HepG2 (cell line): ENCODE data around the gene CRISPLD2.

Experiments used
- CEBPB ChIP-seq: IDR thresholded peaks from 2 replicates; pipeline ENCODE4 v1.6.1; 2011; ENCODE audit warnings: low read depth, low read length, improper control_type of control experiment, borderline replicate concordance
- NFE2L2 ChIP-seq: fragments of 150-350 bp; IDR thresholded peaks from 2 replicates; pipeline ENCODE4 v1.6.1; 2014; ENCODE audit warnings: low read length
- PLRG1 ChIP-seq: fragments of 450-650 bp; conservative IDR thresholded peaks from 2 replicates; pipeline ENCODE4 v1.6.1; 2016
- POLR2A ChIP-seq, 2 experiments: IDR thresholded peaks; 2 replicates each; pipeline ENCODE4 v1.6.1; 2011; ENCODE audit warnings: low read depth in 2 of 2, low read length in 2 of 2, mild to moderate bottlenecking in 1 of 2, moderate library complexity in 1 of 2; ENCODE audit not compliant: insufficient read depth in 1 of 2
- POLR2AphosphoS5 ChIP-seq: IDR thresholded peaks from 2 replicates; pipeline ENCODE4 v1.6.1; 2012; ENCODE audit warnings: low read depth, low read length
- TF ChIP-seq, protein P1 (sequence below): sonication (generic); formaldehyde crosslinking; IDR thresholded peaks from 2 replicates; pipeline ENCODE4 v1.4.0; 2020; ENCODE audit warnings: missing genetic modification reagents
- TF ChIP-seq, protein P2 (sequence below): sonication (generic); formaldehyde crosslinking; IDR thresholded peaks from 2 replicates; pipeline ENCODE4 v1.8.0; 2022; ENCODE audit warnings: mild to moderate bottlenecking, missing genetic modification reagents, borderline replicate concordance
- TF ChIP-seq, protein P3 (sequence below): sonication (generic); formaldehyde crosslinking; IDR thresholded peaks from 2 replicates; pipeline ENCODE4 v1.8.0; 2022; ENCODE audit warnings: mild to moderate bottlenecking, missing genetic modification reagents; ENCODE audit not compliant: insufficient replicate concordance

DNA sequence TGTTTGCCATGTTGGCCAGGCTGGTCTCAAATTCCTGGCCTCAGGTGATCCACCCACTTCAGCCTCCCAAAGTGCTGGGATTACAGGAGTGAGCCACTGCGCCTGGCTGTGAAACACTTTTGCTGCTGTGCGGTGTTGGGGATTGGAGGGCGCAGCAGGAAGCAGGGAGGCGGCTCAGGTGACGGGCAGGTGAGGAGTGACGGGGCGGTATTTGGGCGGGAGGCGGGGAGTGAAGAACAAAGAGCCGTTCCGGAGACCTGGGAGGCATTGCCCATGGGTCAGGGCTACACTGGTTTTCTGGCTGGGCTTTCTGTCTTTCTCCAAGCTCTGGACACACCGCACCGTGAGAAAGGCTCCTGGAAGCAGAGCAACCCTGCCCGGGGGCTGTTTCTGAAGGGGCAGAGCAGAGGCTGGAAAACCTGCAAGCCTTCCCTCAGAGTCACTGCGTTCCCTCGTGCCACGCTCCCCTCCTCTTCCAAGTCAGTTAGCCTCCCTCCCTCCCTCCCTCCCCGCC is 22.1 kb downstream of the CRISPLD2 start:
- TF ChIP-seq POLR2A (IDR thresholded peaks at IDR 0.05; ENCODE audit: insufficient read depth in 1 of 2, low read depth in 2 of 2, low read length in 2 of 2) = no peak
- TF ChIP-seq, protein P1, sequence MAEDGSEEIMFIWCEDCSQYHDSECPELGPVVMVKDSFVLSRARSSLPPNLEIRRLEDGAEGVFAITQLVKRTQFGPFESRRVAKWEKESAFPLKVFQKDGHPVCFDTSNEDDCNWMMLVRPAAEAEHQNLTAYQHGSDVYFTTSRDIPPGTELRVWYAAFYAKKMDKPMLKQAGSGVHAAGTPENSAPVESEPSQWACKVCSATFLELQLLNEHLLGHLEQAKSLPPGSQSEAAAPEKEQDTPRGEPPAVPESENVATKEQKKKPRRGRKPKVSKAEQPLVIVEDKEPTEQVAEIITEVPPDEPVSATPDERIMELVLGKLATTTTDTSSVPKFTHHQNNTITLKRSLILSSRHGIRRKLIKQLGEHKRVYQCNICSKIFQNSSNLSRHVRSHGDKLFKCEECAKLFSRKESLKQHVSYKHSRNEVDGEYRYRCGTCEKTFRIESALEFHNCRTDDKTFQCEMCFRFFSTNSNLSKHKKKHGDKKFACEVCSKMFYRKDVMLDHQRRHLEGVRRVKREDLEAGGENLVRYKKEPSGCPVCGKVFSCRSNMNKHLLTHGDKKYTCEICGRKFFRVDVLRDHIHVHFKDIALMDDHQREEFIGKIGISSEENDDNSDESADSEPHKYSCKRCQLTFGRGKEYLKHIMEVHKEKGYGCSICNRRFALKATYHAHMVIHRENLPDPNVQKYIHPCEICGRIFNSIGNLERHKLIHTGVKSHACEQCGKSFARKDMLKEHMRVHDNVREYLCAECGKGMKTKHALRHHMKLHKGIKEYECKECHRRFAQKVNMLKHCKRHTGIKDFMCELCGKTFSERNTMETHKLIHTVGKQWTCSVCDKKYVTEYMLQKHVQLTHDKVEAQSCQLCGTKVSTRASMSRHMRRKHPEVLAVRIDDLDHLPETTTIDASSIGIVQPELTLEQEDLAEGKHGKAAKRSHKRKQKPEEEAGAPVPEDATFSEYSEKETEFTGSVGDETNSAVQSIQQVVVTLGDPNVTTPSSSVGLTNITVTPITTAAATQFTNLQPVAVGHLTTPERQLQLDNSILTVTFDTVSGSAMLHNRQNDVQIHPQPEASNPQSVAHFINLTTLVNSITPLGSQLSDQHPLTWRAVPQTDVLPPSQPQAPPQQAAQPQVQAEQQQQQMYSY (CRISPR knock-in tag) = no peak
- no peak for TF ChIP-seq PLRG1
- no peak for TF ChIP-seq POLR2AphosphoS5
- TF ChIP-seq, protein P2, sequence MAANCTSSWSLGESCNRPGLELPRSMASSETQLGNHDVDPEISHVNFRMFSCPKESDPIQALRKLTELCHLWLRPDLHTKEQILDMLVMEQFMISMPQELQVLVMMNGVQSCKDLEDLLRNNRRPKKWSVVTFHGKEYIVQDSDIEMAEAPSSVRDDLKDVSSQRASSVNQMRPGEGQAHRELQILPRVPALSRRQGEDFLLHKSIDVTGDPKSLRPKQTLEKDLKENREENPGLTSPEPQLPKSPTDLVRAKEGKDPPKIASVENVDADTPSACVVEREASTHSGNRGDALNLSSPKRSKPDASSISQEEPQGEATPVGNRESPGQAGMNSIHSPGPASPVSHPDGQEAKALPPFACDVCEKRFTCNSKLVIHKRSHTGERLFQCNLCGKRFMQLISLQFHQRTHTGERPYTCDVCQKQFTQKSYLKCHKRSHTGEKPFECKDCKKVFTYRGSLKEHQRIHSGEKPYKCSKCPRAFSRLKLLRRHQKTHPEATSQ (CRISPR knock-in tag) = no peak
- TF ChIP-seq CEBPB = no peak
- no peak for TF ChIP-seq NFE2L2
- TF ChIP-seq, protein P3, sequence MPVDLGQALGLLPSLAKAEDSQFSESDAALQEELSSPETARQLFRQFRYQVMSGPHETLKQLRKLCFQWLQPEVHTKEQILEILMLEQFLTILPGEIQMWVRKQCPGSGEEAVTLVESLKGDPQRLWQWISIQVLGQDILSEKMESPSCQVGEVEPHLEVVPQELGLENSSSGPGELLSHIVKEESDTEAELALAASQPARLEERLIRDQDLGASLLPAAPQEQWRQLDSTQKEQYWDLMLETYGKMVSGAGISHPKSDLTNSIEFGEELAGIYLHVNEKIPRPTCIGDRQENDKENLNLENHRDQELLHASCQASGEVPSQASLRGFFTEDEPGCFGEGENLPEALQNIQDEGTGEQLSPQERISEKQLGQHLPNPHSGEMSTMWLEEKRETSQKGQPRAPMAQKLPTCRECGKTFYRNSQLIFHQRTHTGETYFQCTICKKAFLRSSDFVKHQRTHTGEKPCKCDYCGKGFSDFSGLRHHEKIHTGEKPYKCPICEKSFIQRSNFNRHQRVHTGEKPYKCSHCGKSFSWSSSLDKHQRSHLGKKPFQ (CRISPR knock-in tag) = no peak
